Posterior vena cava (tissue), 2 donors: ENCODE results near the gene CNTN2. TPM values are rescaled to one million over a fixed set of nuclear protein-coding genes. Genes with fewer than 3 reads are reported as not detected.

Experiments
- DNase-seq: peaks from one replicate; pipeline ENCODE4 v3.0.0-alpha.2; 2020; ENCODE audit warnings: low spot score
- intact Hi-C, 2 donors: fragments of 100-400 bp; cut with DNase I; formaldehyde crosslinking; loops; one replicate each; pipeline versions ENCODE4 v1.14.1 to v1.14.2; 2022 to 2023
- long read RNA-seq, 2 donors: library from polyadenylated mRNA; unstranded; transcript quantifications; one replicate each; pipeline ENCODE4 v2.0.0, GENCODE V29; 2020 to 2021
- total RNA-seq, 2 donors: library from RNA; stranded (reverse); fragmentation: NEBNext Ultra II Directional; extraction: Animal tissue kit (Norgen Biotek cat#: 25700); gene quantifications; one replicate each; pipeline ENCODE4 v1.2.1, GENCODE V29; 2021
- donor health status: DM: yes; HTN: yes; CAD: no.
- donor health status: DM: yes; HTN: yes; CAD: no.

The CNTN2 gene, protein sequence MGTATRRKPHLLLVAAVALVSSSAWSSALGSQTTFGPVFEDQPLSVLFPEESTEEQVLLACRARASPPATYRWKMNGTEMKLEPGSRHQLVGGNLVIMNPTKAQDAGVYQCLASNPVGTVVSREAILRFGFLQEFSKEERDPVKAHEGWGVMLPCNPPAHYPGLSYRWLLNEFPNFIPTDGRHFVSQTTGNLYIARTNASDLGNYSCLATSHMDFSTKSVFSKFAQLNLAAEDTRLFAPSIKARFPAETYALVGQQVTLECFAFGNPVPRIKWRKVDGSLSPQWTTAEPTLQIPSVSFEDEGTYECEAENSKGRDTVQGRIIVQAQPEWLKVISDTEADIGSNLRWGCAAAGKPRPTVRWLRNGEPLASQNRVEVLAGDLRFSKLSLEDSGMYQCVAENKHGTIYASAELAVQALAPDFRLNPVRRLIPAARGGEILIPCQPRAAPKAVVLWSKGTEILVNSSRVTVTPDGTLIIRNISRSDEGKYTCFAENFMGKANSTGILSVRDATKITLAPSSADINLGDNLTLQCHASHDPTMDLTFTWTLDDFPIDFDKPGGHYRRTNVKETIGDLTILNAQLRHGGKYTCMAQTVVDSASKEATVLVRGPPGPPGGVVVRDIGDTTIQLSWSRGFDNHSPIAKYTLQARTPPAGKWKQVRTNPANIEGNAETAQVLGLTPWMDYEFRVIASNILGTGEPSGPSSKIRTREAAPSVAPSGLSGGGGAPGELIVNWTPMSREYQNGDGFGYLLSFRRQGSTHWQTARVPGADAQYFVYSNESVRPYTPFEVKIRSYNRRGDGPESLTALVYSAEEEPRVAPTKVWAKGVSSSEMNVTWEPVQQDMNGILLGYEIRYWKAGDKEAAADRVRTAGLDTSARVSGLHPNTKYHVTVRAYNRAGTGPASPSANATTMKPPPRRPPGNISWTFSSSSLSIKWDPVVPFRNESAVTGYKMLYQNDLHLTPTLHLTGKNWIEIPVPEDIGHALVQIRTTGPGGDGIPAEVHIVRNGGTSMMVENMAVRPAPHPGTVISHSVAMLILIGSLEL
- under 1 TPM; 0.14 to 0.28 TPM for total RNA-seq
- long read RNA-seq, donor 1: 0 reads
- long read RNA-seq, donor 2: 0 reads

DNA sequence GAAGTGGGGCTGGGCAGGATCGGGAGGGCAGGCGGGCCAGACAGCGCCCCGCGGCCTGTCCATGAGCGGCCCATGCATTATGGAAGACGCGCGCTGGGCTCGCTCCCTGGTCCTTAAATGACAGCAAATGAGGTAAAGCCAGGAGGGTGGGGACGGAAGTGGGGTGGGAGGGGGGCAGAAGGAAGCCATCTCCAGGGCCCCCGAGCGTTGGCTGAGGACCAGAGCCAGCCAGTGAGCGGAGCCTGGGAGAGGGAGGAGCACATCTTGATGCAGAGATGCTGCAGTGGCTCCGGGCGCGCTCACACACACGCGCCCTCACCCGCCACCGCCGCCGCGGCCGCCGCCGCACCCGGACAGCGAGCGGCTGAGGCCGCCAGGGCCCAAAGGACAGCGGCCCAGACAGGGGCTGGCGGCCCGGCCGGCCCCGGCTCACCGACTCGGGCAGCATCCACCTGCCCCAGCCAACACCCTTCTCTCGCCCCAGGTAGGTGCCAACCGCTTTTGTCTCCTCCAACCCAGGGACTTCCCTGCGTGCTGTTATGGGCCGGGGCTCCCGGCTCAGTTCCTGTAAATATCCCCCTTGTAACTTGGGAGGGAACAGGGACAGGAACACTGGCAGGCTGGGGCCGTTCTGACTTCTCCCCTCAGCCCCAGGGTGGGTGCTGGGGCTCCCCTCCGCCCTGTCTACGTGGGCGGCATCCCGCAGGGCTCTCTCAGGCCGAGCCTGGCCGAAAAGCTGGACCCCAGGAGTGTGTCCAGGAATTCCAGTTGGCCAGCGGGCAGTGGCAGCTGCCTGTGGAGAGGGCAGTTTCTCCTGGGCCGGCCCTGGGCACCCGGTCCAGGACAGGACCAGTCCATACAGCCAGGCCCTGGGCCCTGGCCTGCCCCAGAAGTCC is at the start of gene CNTN2:
Gene CNTN2 (plus strand): TSS at position 302 of the 896 bp plus-strand sequence. CDS start 9,974 bp downstream, outside the sequence.
- intact Hi-C loops: no loop called here
- no peak for DNase-seq

DNA sequence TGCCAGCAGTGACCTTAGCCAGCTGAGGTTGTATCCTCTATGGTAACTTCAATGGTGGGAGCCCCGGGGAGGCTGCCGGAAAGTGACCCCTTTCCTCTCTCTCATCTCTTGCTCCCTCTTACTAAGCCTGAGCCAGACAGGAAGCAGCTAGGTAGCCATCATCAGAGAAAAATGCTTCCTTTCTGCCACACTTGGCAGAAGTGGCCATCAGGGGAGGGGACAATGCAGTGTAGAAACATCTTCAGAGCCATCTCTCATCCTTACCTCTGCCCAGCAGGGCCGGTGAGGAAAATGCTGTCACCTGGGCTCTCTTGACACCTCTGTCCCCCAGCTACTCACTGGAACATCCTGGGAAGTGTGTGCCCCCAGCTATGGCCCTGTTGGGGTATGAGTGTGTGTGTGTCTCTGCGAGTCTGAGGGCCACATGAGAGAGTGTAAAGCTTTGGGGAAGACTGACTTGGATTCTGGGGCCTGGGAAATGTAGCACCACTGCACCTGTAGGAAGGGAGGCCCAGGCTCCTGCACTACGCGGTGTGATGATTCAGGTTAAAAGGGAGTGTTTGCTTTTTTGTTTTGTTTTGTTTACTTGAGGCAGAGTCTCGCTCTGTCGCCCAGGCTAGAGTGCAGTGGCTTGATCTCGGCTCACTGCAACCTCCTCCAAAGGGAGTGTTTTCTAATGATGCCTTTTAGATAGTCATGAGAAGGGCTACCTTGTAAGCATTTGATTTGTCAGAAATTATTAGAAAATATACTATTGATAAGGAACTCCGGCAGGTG is 48.7 kb upstream of the CNTN2 start:
- intact Hi-C loops: loop anchor here (5.0 kb wide), 1 partner anchor 63 kb away; no protein-coding TSS in a partner anchor
- no peak for DNase-seq

- DNase-seq: no peak
- intact Hi-C loops: no loop called here
Measured at GRCh38 chr1:204996981-204997380, 46.0 kb upstream of the CNTN2 start.

GRCh38 chr1:204997591-204998355 is 45.2 kb upstream of the CNTN2 start:
- DNase-seq: no peak
- intact Hi-C loops: no loop called here

GRCh38 chr1:205001162-205001561 is 41.9 kb upstream of the CNTN2 start:
- no peak for DNase-seq
- intact Hi-C loops: no loop called here

DNA sequence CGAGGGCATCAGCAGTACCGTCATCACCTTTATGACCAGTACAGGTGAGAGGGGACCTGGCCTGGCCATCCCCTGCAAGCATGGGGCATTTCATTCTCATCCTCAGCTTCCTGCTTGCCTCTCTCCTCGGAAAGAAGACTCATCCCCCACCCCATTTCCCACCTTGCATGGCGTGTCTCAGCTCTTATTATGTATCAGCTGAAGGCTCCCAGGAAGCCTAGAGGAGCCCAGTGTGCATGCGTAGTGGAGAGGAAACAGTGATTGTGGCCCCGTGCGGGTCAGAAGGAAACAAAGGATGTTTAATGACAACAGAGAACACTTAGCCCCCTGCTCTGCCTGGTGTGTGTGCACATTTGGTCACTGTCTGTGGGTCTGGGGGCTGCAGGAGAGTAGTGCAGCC is 40.3 kb upstream of the CNTN2 start:
- no peak for DNase-seq
- intact Hi-C loops: loop anchor here in 1 of 2 donors (1.0 kb wide), 1 partner anchor 69 kb away; no protein-coding TSS in a partner anchor

DNA sequence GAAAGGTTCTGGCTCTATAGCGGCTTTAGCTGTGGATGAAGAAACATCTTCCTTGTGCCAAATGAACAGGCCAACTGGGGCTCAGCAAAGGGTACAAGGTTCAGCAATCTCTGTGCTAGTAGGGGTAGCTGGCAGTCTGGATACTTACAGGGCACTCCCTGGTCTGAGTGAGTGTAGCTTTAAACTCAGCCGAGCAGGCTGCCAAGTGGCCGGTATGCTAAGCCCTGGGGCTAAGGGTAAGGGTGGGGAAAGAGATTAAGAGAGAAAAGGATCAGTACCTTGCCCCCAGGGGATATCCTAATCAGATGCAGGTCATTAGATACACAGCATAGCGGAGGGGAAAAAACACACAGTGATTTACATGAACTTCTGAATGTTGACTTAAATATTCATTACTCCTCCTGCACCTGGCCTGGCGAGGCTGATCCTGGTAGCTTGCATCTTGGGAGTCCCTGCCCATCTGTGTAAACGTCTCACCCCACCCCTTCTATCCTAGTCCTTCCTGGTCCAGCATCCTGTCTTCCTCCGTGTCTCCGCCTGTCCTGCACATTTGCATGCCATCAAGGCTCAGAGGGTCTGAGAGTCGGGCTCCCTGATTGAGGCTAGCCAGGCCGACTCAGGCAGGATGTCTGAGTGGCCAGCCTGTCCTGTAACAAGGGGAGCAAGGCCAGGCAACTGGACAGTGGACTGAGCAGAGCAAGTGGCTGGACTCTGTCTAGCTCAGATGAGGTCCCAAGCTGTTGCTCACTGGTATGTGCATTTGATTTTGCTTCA is 39.5 kb upstream of the CNTN2 start:
- intact Hi-C loops: no loop called here
- DNase-seq: no peak

DNA sequence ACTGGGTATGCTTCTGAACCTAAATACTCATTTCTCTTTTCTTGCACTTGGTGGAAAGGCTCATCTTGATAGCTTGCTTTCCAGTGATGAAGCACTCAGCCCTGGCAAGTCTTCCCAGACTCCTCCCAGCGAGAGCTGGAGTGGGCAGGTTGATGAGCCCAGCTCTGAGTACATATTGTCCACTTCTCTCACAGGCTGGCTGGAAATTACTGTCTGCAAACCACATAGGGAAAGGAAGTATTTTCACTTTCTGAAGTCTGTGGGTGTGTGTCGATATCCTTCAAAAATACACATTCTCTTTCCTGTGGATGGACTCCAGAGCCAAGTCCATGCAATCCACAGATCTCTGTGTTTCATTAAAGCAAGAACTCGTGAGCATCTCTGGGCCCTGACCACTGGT is 38.7 kb upstream of the CNTN2 start:
- intact Hi-C loops: no loop called here
- no peak for DNase-seq

DNA sequence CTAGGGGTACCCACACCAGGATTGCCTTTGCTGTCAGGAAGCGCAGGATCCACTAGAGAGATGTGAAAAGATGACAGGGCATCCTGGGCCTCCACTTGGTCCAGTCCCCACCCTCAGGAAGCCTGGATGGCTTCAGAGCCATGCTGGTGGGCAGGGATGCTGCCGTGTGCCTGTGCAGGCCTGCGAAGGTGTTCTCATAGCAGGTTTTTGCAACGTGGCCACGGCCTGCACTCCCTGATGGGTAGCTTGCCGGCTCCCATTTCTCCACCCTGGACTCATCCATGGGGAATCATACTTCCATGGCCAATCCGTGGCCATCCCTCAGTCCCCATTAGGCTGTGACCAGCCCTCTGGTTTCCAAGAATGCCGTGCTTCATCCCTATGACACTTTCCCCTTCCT is 34.1 kb upstream of the CNTN2 start:
- DNase-seq: no peak
- intact Hi-C loops: no loop called here

DNA sequence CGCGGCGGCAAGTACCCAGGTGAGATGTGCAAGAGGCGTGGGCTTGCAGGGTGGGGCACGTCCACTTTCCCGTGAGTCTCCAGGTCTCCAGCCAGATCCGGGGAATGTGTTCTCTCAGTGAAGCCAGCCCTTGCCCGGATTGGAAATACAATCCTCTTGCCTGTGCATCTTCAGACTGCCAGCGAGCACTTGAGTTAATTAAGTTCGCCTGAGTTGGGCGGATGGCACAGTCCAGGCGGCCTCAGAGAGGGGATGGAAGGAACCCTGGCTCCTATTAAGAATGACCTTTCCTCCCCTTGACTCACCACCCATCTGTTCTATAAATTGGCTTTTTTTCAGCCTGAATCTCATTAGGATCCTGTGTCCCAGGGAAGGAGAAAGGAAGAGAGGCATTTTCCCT is 33.3 kb upstream of the CNTN2 start:
- DNase-seq: no peak
- intact Hi-C loops: no loop called here

DNA sequence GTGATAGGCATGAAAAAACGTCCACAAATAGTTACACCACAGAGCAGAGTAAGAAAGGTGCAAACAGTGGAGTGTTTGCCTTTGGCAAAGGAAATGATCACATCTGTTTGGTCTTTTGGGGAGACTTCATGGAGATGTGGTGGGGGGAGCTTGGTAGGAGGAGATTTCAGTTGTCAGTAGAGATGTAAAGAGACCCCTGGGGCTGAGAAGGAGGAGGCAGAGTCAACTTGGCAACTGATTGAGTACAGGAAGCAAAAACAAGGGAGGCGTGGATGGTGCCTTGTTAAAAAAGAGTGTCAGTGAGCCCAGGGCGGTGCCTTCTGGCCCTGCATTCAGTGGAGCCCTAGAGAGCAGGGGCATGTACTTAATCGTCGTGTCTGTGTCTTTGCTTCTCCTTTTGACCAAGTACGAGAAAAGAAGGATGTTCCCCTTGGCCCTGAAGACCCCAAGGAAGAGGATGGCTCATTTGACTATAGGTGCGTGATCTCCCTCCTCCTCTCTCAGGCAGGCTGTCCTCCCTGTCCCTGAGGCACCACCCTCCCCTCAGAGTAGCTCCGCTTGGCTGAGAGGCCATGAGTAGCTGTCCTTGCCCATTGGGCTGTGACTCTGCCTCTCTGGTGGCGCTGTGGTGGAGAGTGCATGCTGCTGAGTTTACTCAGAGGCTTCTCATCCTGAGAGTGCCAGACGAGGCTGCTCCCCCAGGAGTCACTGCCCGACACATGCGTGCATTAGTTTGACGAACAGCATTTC is 30.4 kb upstream of the CNTN2 start:
- DNase-seq: no peak
- intact Hi-C loops: no loop called here

DNA sequence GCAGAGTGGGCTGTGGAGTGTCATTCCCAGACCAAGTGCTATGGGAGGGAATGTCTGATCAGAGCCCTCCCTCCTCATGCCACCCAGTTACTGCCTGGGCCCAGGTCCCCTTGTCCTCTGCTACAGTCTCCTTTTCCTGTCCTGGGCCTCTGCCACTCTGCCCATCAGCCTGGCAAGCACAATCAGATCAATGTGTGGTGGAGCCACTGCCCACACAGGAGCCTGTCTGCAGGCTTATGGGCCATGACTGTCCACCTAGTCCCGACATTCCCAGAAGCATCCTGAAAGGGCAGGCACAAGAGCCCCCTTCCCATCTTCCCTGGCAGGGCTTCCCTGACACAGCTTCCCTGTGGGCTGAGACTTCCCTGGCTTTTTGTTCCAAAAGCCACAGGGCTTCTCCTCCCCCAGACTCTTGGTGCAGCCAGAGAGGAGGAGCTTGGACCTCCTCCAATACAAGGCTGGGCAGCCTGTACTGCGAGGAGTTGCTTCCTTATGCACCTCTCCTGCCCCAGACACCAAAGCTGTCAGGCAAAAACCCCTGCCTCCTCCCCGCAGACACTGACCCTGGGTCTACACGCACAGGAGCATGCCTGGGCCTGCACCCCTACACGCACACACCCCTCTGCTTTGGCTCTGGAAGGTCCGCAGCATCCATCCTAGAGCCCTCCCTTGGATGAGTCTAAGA is 29.2 kb upstream of the CNTN2 start:
- DNase-seq: no peak
- intact Hi-C loops: no loop called here

- intact Hi-C loops: no loop called here
Measured at GRCh38 chr1:205014783-205015182, 28.2 kb upstream of the CNTN2 start.

DNA sequence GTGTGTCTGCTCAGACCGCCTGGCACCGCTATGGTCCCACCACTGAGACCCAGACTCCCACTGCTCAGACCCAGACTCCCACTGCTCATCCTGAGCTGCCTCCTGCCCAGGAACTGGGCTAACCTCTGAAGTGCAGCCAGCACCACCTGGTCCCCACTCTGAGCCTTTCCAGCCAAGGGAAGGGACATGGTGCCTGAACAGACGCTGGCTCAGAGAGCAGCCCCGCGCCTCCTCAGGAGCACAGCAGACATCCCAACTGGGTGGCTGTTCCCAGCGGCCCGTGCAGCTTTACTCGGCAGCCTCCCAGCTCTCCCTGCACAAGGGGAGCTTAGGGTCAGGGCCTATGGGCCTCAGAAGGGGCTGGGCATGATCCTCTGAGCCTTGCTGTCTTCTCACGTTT is 27.8 kb upstream of the CNTN2 start:
- intact Hi-C loops: no loop called here
- no peak for DNase-seq

More at GRCh38 chr1:205014783-205015182, 28.2 kb upstream of the CNTN2 start:
- no peak for DNase-seq

DNA sequence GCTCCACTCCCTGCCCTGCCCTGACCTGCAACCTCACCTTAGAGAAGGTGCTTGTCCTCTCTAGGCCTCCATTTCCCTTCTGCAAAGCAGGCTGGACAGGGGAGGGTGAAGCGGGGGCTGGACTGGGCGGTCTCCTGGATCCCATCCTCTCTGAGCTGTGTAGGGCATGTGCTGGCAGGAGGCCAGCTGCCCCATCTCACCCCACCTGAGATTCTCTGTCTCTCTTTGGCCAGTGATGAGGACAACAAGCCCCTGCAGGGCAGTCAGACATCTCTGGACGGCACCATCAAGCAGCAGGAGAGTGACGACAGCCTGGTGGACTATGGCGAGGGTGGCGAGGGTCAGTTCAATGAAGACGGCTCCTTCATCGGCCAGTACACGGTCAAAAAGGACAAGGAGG is 26.9 kb upstream of the CNTN2 start:
- intact Hi-C loops: no loop called here
- no peak for DNase-seq

DNA sequence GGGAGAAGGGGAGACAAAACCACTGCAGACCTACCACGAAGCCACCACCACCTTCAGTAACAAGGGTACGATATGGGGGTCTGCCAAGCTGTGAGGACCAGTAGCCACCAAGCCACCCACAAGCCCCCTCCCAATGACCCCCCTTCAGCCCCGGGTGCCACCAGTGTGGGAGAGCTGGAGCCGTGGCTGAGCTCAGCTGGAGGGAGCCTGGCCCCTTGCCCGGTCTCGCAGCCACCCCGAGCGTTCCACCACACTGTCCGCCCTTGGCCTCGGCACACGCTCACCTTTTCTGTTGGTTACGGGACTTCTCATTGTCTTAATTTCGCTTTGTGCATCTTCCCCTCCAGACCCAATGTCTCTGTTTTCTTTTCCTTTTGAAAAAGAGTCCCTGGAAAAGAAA is 26.4 kb upstream of the CNTN2 start:
- intact Hi-C loops: no loop called here
- DNase-seq: no peak
